ENCODE measurements around the gene SFN. TPM values are rescaled to one million over a fixed set of nuclear protein-coding genes. Genes with fewer than 3 reads are reported as not detected.

The SFN gene
- total and polyA plus RNA-seq, 2 of the 13 experiments (the other 11 are each of a cell fraction or from before 2014, with no cell fraction given), result 4.3 to 5.6 TPM

GRCh38 chr1:26831546-26832248 is 31.3 kb upstream of the SFN start (continued):
- no peak for TF ChIP-seq NONO (IDR thresholded peaks at IDR 0.05)
- peak; percentile 83 for TF ChIP-seq NONO (CRISPR knock-in tag; conservative IDR thresholded peaks at IDR 0.05)
- TF ChIP-seq BATF2 (CRISPR knock-in tag; IDR thresholded peaks at IDR 0.05), result no peak
- TF ChIP-seq ZBTB38 (CRISPR knock-in tag; IDR thresholded peaks at IDR 0.05), result no peak
- 0 out of 2 replicates have a peak, but pooled peaks have one; percentile 46 for TF ChIP-seq MYC (CRISPR knock-in tag; IDR thresholded peaks at IDR 0.05; ENCODE audit: borderline replicate concordance)
- TF ChIP-seq HOXA3 (CRISPR knock-in tag; IDR thresholded peaks at IDR 0.05), result peak; percentile 68; the same call in 1 of the 2 replicates
- no peak for TF ChIP-seq SMAD9 (CRISPR knock-in tag; IDR thresholded peaks at IDR 0.05)
- peak in 1 of 2 experiments; percentile 70; a peak in 2 of 4 replicates for TF ChIP-seq ATF4 (CRISPR knock-in tag; IDR thresholded peaks at IDR 0.05)
- TF ChIP-seq ZNF260 (CRISPR knock-in tag; IDR thresholded peaks at IDR 0.05; ENCODE audit: borderline replicate concordance, low read depth), result no peak
- peak; percentile 80 for TF ChIP-seq FOSL2 (CRISPR knock-in tag; IDR thresholded peaks at IDR 0.05)
- TF ChIP-seq YEATS4 (CRISPR knock-in tag; IDR thresholded peaks at IDR 0.05; ENCODE audit: borderline replicate concordance), result no peak
- no peak for TF ChIP-seq CBX2 (IDR thresholded peaks at IDR 0.05; ENCODE audit: low read depth, low read length)
- TF ChIP-seq CBX2 (CRISPR knock-in tag; IDR thresholded peaks at IDR 0.05; ENCODE audit: low read depth), result no peak
- TF ChIP-seq ZNF333 (CRISPR knock-in tag; IDR thresholded peaks at IDR 0.05; ENCODE audit: borderline replicate concordance), result no peak
- no peak for TF ChIP-seq MYNN (CRISPR knock-in tag; IDR thresholded peaks at IDR 0.05; ENCODE audit: low read depth)
- TF ChIP-seq KDM4B (CRISPR knock-in tag; IDR thresholded peaks at IDR 0.05), result peak; percentile 77; the same call in 1 of the 2 replicates
- TF ChIP-seq ADNP (CRISPR knock-in tag; IDR thresholded peaks at IDR 0.05), result no peak
- TF ChIP-seq TGIF2 (CRISPR knock-in tag; IDR thresholded peaks at IDR 0.05), result 0 out of 2 replicates have a peak, but pooled peaks have one; percentile 55
- TF ChIP-seq ZBTB33 (CRISPR knock-in tag; IDR thresholded peaks at IDR 0.05), result peak; percentile 41; the same call in 1 of the 2 replicates
- peak; percentile 83; the same call in 1 of the 2 replicates for TF ChIP-seq CBX5 (CRISPR knock-in tag; IDR thresholded peaks at IDR 0.05; ENCODE audit: borderline replicate concordance)
- TF ChIP-seq ZNF207 (IDR thresholded peaks at IDR 0.05; ENCODE audit: borderline replicate concordance), result no peak
- peak; percentile 75 for TF ChIP-seq MED1 (CRISPR knock-in tag; IDR thresholded peaks at IDR 0.05)
- no peak for TF ChIP-seq ATF3 (CRISPR knock-in tag; IDR thresholded peaks at IDR 0.05)
- TF ChIP-seq NR3C1 (CRISPR knock-in tag; IDR thresholded peaks at IDR 0.05), result no peak
- TF ChIP-seq AKAP8 (CRISPR knock-in tag; IDR thresholded peaks at IDR 0.05), result no peak
- peak; percentile 34 for TF ChIP-seq JARID2 (CRISPR knock-in tag; IDR thresholded peaks at IDR 0.05; ENCODE audit: insufficient replicate concordance)
- TF ChIP-seq ZFAT (CRISPR knock-in tag; conservative IDR thresholded peaks at IDR 0.05), result no peak

Measured in HepG2 (cell line).